H9 (cell line): ENCODE data around the gene C16orf78. TPM values are rescaled to one million over a fixed set of nuclear protein-coding genes. Genes with fewer than 3 reads are reported as not detected.

Experiments used
- DNase-seq: peaks from one replicate; pipeline ENCODE4 v3.0.0-alpha.2; 2017
- H2AFZ ChIP-seq: one replicate; pipeline ENCODE4 v1.6.1; 2013; ENCODE audit warnings: mild to moderate bottlenecking, low read length, control low read depth, moderate library complexity
- H2AK5ac ChIP-seq: 2 replicates; pipeline ENCODE4 v1.6.1; 2013; ENCODE audit warnings: low read length, control low read depth, mixed read lengths; ENCODE audit not compliant: insufficient read length
- H2BK120ac ChIP-seq: one replicate; pipeline ENCODE4 v1.6.1; 2013; ENCODE audit warnings: low read depth, mild to moderate bottlenecking, low read length, control low read depth, inconsistent platforms; ENCODE audit not compliant: poor library complexity, severe bottlenecking
- H2BK12ac ChIP-seq: 2 replicates; pipeline ENCODE4 v1.6.1; 2013; ENCODE audit warnings: low read length, control low read depth, mixed read lengths, low read depth; ENCODE audit not compliant: insufficient read length
- H2BK15ac ChIP-seq: 2 replicates; pipeline ENCODE4 v1.6.1; 2013; ENCODE audit warnings: low read depth, low read length, control low read depth
- H2BK20ac ChIP-seq: one replicate; pipeline ENCODE4 v1.6.1; 2013; ENCODE audit warnings: low read depth, mild to moderate bottlenecking, low read length, control low read depth, inconsistent platforms; ENCODE audit not compliant: poor library complexity, severe bottlenecking
- H2BK5ac ChIP-seq: 2 replicates; pipeline ENCODE4 v1.6.1; 2013; ENCODE audit warnings: low read length, control low read depth, mixed read lengths; ENCODE audit not compliant: insufficient read length
- H3K14ac ChIP-seq: 2 replicates; pipeline ENCODE4 v1.6.1; 2013; ENCODE audit warnings: low read length, control low read depth; ENCODE audit not compliant: insufficient read depth
- H3K18ac ChIP-seq: 2 replicates; pipeline ENCODE4 v1.6.1; 2013; ENCODE audit warnings: low read depth, mild to moderate bottlenecking, mixed read lengths, low read length, control low read depth; ENCODE audit not compliant: insufficient read length
- H3K23ac ChIP-seq: 2 replicates; pipeline ENCODE4 v1.6.1; 2013; ENCODE audit warnings: low read length, control low read depth, mixed read lengths, low read depth; ENCODE audit not compliant: insufficient read length
- H3K23me2 ChIP-seq: 2 replicates; pipeline ENCODE4 v1.6.1; 2013; ENCODE audit warnings: low read depth, mild to moderate bottlenecking, mixed read lengths, low read length, control low read depth; ENCODE audit not compliant: insufficient read length, poor library complexity, severe bottlenecking
- H3K27ac ChIP-seq: 2 replicates; pipeline ENCODE4 v1.5.1; 2013; ENCODE audit warnings: low read length, control low read depth, mixed read lengths, low read depth; ENCODE audit not compliant: insufficient read length
- H3K27me3 ChIP-seq: 2 replicates; pipeline ENCODE4 v1.6.1; 2013; ENCODE audit warnings: low read length, control low read depth, inconsistent platforms; ENCODE audit not compliant: insufficient read depth
- H3K4ac ChIP-seq: 2 replicates; pipeline ENCODE4 v1.6.1; 2013; ENCODE audit warnings: low read depth, mild to moderate bottlenecking, control low read depth, inconsistent platforms, low read length, moderate library complexity
- H3K4me1 ChIP-seq: 2 replicates; pipeline ENCODE4 v1.6.1; 2013; ENCODE audit warnings: low read length, control low read depth, inconsistent platforms; ENCODE audit not compliant: insufficient read depth
- H3K4me2 ChIP-seq: 2 replicates; pipeline ENCODE4 v1.6.1; 2013; ENCODE audit warnings: low read length, control low read depth, mixed read lengths; ENCODE audit not compliant: insufficient read length, insufficient read depth
- H3K56ac ChIP-seq: 2 replicates; pipeline ENCODE4 v1.6.1; 2013; ENCODE audit warnings: low read depth, mild to moderate bottlenecking, mixed read lengths, low read length, control low read depth; ENCODE audit not compliant: insufficient read length
- H3K79me1 ChIP-seq: 2 replicates; pipeline ENCODE4 v1.6.1; 2013; ENCODE audit warnings: low read depth, mild to moderate bottlenecking, moderate library complexity, low read length, control low read depth, inconsistent platforms; ENCODE audit not compliant: insufficient read depth, poor library complexity, severe bottlenecking
- H3K79me2 ChIP-seq: 2 replicates; pipeline ENCODE4 v1.6.1; 2013; ENCODE audit warnings: low read length, control low read depth, inconsistent platforms; ENCODE audit not compliant: insufficient read depth
- H3K9ac ChIP-seq: 2 replicates; pipeline ENCODE4 v1.6.1; 2013; ENCODE audit warnings: low read length, control low read depth, mixed read lengths; ENCODE audit not compliant: insufficient read length; ENCODE audit errors: extremely low read depth
- H3K9me3 ChIP-seq: one replicate; pipeline ENCODE4 v1.6.1; 2013; ENCODE audit warnings: low read depth, low read length, inconsistent platforms; ENCODE audit not compliant: control insufficient read depth
- H3T11ph ChIP-seq: one replicate; pipeline ENCODE4 v1.6.1; 2013; ENCODE audit warnings: mild to moderate bottlenecking, low read length, control low read depth, inconsistent platforms
- H4K20me1 ChIP-seq: one replicate; pipeline ENCODE4 v1.6.1; 2013; ENCODE audit not compliant: control insufficient read depth, insufficient read length, insufficient read depth
- H4K5ac ChIP-seq: 2 replicates; pipeline ENCODE4 v1.6.1; 2013; ENCODE audit warnings: low read depth, mild to moderate bottlenecking, mixed read lengths, low read length, control low read depth; ENCODE audit not compliant: insufficient read length
- H4K8ac ChIP-seq: replicated peaks from 2 replicates; pipeline ENCODE4 v1.6.1; 2013; ENCODE audit warnings: low read length, control low read depth, mixed read lengths, low read depth; ENCODE audit not compliant: insufficient read length
- H4K91ac ChIP-seq: 2 replicates; pipeline ENCODE4 v1.6.1; 2013; ENCODE audit warnings: low read depth, mild to moderate bottlenecking, moderate library complexity, mixed read lengths, low read length, control low read depth; ENCODE audit not compliant: insufficient read length
- H3K27ac Mint-ChIP-seq, 3 experiments: 2 replicates in 2 of 3; 3 replicates in 1 of 3; pipeline ENCODE4 v1.8.0; 2020 to 2021; ENCODE audit warnings: mixed read lengths in 3 of 3, mild to moderate bottlenecking in 1 of 3, moderate library complexity in 1 of 3
- H3K27me3 Mint-ChIP-seq: 2 replicates; pipeline ENCODE4 v1.8.0; 2021; ENCODE audit warnings: low read depth, mild to moderate bottlenecking, moderate library complexity, mixed read lengths
- H3K36me3 Mint-ChIP-seq, 3 experiments: 2 replicates in 2 of 3; 3 replicates in 1 of 3; pipeline ENCODE4 v1.8.0; 2020 to 2021; ENCODE audit warnings: low read depth in 3 of 3, mixed read lengths in 3 of 3; ENCODE audit not compliant: insufficient read depth in 1 of 3
- H3K4me1 Mint-ChIP-seq, 2 experiments: 2 replicates each; pipeline ENCODE4 v1.8.0; 2020; ENCODE audit warnings: mixed read lengths in 2 of 2
- H3K4me3 Mint-ChIP-seq, 2 experiments: 2 replicates in 1 of 2; 3 replicates in 1 of 2; pipeline ENCODE4 v1.8.0; 2020 to 2021; ENCODE audit warnings: mild to moderate bottlenecking in 2 of 2, mixed read lengths in 2 of 2, moderate library complexity in 1 of 2
- H3K9me3 Mint-ChIP-seq, 2 experiments: 2 replicates in 1 of 2; 3 replicates in 1 of 2; pipeline ENCODE4 v1.8.0; 2020; ENCODE audit warnings: mild to moderate bottlenecking in 2 of 2, mixed read lengths in 2 of 2, moderate library complexity in 1 of 2
- CTCF ChIP-seq: fragments of 200-600 bp; sonication (generic); conservative IDR thresholded peaks from 3 replicates; pipeline ENCODE4 v1.8.0; 2021; ENCODE audit warnings: antibody characterized with exemption, mild to moderate bottlenecking
- WGBS: extraction: QIAGEN DNeasy Blood & Tissue Kit; methylation state at CpG from one replicate; pipeline ENCODE4 v1.1.7; 2013; ENCODE audit warnings: missing lambda C conversion rate, low lambda C conversion rate, mixed read lengths; ENCODE audit not compliant: insufficient read length; ENCODE audit errors: extremely low coverage; 5-methylcytosine and 5-hydroxymethylcytosine counted together
- total RNA-seq: library from RNA; stranded (reverse); gene quantifications from 2 replicates; pipeline ENCODE4 v1.2.1, GENCODE V29; 2021

Gene C16orf78
- total RNA-seq, 1 experiment from 2014 or later, result not detected

DNA sequence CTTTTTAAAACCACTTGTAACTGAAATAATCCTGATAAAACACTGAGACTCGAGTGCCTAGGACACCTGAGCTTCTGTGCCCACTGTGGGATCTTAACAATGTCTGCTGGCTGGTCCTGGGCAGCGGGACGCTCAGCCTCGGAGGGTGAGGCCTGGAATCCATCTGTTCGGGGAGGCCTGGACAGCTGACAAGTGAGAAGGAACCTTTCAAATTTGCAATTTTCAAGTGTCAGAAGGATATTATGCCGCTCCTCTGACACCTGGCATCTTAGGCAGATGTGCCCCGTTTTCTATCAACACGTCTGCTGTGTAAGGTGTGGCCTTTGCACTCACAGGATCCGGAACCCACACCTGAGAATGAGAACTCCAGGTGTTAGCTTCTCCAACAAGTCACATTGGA, 33.1 kb upstream of the C16orf78 start:
- H3K4me1 ChIP-seq, result no peaks in the 10 kb centered on the region
- Mint-ChIP-seq H3K4me1 (peaks cover 13 to 21% of the 10 kb centered on the region in 2 experiments), H3K27me3 (peaks cover 21% of the 10 kb centered on the region), H3K4me3 (no peak overlapping the region), H3K36me3 (no peaks in the 10 kb centered on the region), H3K9me3 (no peaks in the 10 kb centered on the region; a peak in 1 of 5 replicates), H3K27ac (no peak overlapping the region; a peak in 1 of 7 replicates)
- no peak overlapping the region for H2BK5ac ChIP-seq
- no peak overlapping the region for H3K4ac ChIP-seq
- no peaks in the 10 kb centered on the region for H3K79me2 ChIP-seq
- no peaks in the 10 kb centered on the region for H4K20me1 ChIP-seq
- H3K27ac ChIP-seq, result no peak overlapping the region
- no peak overlapping the region for H3K56ac ChIP-seq
- no peaks in the 10 kb centered on the region for H3K9me3 ChIP-seq
- no peak overlapping the region for H3K4me2 ChIP-seq
- H3K9ac ChIP-seq, result no peak overlapping the region
- H4K91ac ChIP-seq, result no peak overlapping the region
- no peak overlapping the region for H2AFZ ChIP-seq
- no peak overlapping the region for H3T11ph ChIP-seq
- WGBS, result no CpG with 5 or more reads among the region's 9 CpGs
- no peak for DNase-seq
- H2AK5ac ChIP-seq, result no peak overlapping the region
- H4K8ac ChIP-seq, result no peak overlapping the region
- H4K5ac ChIP-seq, result no peak overlapping the region
- no peaks in the 10 kb centered on the region for H3K79me1 ChIP-seq
- no peak overlapping the region for H3K14ac ChIP-seq
- no peak overlapping the region for H3K23ac ChIP-seq
- H3K27me3 ChIP-seq, result no peaks in the 10 kb centered on the region; the same call in 1 of the 2 replicates
- H2BK120ac ChIP-seq, result no peak overlapping the region
- H2BK12ac ChIP-seq, result no peak overlapping the region
- no peak overlapping the region for H2BK15ac ChIP-seq
- H2BK20ac ChIP-seq, result no peak overlapping the region
- H3K23me2 ChIP-seq, result no peaks in the 10 kb centered on the region
- no peak overlapping the region for H3K18ac ChIP-seq
- TF ChIP-seq CTCF, result no peak
